HTERT RPE-1 (cell line): ENCODE results near the gene SFTPA2.
"Not testable (repeated sequence)": the region's sequence is repeated elsewhere in the genome, so short reads cannot be mapped to it uniquely, and the experiment has no call there.

Experiments
- in situ Hi-C: fragments of 300-500 bp; cut with MboI; formaldehyde crosslinking; loops from 4 replicates; pipeline ENCODE4 v1.14.3; 2020; ENCODE audit warnings: low sequenced_read_pairs

Gene SFTPA2

DNA sequence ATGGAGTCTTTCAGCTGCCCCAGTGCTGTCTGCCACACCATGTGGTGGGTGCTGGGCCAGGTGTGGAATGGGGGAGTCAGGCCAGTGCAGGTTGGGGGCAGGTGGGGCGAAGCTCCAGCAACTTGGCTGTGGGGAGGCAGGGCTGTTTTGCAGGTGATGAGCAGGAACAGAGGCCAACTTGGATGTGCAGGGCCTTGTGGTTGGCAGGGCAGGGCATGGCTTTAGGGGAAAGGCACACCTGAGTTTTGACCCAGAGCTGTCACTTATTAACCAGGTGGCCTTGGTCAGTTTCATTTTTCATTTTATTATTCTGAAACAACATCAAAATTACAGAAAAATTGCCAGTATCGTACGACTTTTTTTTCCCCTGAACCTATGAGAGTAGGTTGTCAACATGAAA is 1.1 kb upstream of the SFTPA2 start:
- in situ Hi-C loops: no loop called here

DNA sequence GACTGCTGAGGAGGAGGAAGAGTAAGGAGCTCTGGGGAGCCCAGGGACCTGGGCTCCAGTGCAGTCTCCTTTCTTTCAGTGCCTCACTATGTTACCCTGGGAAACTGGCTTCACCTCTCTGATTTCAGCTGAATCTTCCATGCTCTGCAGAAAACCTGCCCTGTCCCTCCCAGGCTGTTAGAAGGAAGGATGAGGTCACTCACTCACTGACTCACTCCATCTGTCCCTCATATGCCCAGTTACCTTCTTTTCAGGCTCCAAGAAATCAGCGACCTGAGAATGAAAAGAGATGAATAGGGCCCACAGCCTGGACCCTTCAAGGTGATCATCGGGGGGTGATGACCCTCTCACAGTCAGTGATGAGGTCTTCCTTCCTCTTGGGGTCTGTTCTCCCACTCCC is 481 bp downstream of the SFTPA2 start:
- in situ Hi-C loops: no loop called here

DNA sequence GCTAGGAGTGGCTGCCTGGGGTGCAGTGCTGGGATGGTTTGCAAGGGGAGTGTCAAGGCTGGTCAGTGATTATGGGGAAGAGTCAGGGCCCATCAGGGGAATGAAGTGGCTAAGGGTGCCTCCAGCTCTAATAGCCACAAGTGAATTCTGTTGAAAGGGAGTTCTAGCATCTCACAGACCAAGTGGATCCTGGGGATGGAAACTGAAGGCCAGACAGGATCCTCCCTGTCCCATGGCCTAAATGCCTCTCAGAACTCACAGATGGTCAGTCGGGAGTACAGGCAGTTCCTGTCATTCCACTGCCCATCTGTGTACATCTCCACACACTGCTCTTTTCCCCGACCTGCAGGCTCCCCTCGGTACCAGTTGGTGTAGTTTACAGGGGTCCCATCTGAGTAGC is 3.2 kb downstream of the SFTPA2 start:
- in situ Hi-C loops: not testable (repeated sequence)

DNA sequence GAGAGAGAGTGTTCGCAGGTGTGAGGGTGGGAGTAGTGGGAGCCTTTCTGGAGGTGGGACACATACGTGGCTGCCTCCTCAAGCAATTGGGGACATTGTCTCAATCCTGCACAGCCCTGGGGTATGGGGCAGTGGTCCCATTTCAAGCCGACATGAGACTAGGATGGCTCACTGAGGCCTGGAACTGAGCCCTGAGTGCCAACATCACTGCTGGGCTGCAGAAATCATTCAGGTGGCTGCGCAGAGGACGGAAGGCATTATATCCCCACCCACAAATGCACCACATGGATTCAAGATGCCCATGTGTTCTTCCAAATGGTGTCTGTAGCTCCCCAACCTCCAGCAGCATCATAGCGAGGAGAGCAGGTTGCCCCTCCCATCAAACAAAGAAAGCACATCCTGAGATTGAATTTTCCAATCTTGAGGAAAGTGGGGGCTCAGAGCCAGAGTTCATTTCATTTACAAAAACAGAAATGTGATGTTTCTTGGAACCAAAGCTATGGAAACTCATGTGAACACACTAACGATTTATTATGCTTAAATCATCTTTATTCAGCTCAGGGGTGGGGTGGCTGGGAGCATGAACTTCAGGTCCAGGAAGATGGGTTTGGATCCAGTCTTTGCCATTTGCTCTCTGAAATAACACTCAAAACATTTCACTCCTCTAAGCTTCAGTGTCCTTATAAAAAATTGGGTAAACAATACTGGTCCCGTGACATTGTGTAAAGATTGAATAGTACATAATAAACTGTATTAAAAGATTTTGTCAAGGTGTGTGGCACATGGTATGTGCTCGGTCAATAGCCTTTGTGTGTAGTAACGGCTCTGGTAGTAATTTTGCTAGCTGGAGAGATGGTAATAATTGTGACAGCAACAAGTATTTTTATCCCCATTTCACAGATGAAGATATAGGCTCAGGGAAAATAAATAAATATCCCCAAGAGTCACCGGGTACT is 4.6 kb downstream of the SFTPA2 start:
- in situ Hi-C loops: no loop called here

DNA sequence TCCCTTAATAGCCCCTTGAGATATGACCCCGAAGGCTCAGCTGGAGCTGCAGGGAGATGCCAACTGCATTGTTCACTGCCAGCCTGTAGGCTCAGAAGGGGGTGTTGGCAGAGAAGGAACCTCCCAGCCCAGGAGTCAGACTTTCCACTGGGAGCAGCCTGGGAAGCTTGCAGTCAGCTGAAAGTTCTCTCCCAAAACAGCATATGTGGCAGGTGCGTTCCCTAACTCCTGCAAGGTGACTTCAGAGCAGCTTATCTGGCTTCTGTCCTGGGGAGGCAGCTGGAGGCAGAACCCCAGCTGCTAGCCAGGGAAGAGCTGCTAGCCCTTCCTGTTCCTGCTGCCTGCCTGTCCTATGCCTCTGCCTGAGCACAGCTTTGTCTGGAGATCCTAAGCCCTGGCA is 8.1 kb downstream of the SFTPA2 start:
- in situ Hi-C loops: no loop called here

DNA sequence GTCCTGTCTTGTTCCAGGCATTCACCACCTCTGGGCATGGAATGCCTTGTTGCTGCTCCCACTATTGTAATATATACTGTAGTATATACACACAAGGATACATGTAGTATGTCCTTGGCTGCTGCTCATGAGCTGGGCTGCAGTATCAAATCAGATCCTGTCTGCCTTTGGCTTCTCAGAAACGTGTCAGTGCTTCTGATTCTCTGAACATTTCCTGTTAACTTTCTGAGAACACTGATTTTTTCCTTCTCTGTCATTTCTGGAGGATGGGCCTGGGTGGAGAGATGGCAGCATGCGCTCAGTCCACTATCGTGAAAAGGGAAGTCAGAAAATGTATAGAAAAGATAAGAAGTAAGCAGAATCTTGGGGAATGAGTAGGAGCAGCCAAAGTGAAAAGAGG is 12.2 kb downstream of the SFTPA2 start:
- in situ Hi-C loops: no loop called here

DNA sequence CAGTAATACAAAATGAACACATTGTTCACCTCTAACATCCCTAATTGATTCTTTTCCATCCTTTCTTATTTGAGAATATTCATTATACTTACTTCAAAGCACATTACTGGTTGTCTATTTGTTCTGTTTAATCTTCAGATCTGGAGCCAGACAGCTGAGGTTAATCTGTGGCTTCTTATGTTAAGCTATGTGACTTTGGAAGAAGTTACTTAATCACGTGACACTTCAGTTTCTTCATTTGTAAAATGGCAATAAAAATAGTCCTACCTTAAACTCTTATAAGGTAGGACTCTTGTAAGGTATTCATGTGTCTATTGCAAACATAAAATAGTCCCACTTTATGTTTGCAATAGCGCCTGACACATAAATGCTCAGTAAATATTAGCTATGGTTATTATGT is 13.1 kb downstream of the SFTPA2 start:
- in situ Hi-C loops: not testable (repeated sequence)

DNA sequence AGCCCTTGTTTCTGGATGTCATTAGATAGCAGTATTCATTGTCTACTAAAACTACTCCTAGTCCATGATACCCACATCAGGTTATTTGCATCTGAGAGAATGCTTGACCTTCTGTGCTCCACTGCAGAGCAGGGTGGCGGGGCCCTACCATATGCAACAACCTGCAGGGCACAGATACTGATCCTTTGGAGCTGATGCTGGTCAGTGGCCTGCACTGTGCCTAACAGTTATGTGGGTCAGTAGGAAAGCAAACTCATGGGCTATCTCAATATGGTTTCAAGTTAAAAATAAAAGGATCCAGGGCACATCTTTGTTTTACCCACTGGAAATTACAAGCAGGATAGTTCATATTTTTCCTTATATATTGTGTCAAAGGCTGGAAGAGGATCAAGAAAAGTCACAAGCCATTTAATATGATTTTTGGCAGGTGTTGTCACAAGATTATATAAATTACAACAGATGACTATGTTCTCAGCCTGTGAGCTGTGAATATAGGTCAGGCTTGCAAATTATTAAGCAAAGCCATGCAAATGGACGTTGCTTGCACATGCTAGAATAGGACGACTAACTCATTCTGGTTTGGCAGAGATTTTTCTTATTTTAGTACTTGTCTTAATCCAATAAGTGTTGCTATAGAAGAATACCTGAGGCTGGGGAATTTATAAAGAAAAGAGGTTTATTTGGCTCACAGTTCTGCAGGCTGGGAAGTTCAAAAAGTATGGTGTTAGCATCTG is 15.1 kb downstream of the SFTPA2 start:
- in situ Hi-C loops: not testable (repeated sequence)

DNA sequence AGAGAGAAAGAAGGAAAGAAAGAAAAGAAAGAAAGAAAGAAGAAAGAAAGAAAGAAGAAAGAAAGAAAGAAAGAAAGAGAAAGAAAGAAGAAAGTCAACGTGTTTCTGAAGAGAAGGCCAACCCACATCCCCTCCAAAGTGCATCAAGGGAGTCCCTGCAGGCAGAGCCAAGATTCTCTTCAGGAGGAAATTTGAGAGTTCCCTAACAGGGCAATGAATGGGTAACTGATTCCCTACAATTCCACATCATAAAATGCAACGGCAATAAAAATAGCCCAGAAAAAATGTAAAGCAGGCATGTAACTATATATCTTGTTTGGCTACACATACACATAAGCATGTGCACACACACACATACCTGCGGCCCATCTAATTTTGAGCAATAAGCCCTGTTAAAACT is 15.8 kb downstream of the SFTPA2 start:
- in situ Hi-C loops: not testable (repeated sequence)

DNA sequence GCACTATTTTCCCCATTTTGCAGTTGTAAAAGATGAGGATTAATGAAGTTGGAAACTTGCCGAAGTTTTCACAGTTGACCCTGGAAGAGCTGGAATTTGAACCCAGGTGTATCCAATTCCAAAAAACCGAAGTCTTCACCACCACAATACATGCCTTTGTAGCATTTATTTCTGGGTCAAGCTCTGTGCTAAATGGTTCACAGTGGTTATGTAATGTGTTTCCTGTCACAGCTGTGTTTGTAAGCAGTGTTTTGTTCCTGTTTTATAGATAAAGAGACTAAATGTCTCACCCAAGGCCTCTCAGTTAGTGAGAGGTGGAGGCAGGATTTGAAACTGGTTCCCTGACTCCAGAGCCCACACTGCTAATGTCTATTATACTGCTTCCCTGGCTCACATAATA is 17.6 kb downstream of the SFTPA2 start:
- in situ Hi-C loops: no loop called here

DNA sequence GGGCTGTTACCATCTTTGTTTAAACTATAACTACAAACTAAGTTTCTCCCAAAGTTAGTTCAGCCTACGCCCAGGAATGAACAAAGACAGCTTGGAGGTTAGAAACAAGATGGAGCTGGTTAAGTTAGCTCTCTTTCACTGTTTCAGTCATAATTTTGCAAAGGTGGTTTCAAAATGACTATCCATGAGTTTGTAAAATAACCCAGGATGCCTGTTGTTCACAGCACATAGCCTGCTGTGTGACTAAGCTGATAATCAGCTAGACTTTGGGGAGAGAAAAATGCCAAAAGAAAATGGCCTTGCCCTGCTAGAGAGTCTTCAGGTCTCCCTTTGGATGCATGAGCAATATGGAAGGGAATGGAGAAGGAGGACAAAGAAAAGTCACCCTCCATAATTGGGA is 19.3 kb downstream of the SFTPA2 start:
- in situ Hi-C loops: not testable (repeated sequence)

DNA sequence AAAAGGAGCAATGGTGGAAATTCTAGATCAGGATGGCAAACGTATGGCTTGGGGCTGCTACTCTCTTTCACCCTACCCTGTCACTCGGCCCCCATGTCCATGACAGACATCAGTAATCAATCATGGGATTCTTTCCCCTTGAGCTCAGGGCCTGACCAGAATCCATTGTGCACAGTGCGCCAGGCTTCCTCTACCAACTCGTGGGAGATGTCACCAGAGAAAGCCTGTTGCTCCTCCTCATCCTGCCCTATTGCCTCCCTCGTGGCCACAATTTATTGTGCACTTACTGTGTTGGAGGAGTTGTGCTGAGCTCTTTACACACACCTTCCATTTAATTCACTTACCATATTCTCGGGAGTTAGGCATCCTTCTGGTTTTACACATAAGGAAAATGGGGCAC is 21.9 kb downstream of the SFTPA2 start:
- in situ Hi-C loops: not testable (repeated sequence)

DNA sequence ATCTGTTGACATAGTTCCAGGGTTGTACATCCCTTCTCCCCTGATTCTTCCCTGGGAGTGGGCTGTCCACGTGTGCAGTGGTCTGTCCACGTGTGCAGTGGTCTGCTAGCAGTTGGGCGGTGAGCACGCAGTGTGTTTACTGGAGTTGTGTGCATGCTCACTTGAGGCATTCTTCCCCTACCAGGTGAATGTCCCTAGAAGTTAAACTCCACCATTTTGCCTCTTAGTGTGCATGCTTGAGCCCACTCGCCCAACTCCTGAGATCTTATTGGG is 26.4 kb downstream of the SFTPA2 start:
- in situ Hi-C loops: not testable (repeated sequence)

DNA sequence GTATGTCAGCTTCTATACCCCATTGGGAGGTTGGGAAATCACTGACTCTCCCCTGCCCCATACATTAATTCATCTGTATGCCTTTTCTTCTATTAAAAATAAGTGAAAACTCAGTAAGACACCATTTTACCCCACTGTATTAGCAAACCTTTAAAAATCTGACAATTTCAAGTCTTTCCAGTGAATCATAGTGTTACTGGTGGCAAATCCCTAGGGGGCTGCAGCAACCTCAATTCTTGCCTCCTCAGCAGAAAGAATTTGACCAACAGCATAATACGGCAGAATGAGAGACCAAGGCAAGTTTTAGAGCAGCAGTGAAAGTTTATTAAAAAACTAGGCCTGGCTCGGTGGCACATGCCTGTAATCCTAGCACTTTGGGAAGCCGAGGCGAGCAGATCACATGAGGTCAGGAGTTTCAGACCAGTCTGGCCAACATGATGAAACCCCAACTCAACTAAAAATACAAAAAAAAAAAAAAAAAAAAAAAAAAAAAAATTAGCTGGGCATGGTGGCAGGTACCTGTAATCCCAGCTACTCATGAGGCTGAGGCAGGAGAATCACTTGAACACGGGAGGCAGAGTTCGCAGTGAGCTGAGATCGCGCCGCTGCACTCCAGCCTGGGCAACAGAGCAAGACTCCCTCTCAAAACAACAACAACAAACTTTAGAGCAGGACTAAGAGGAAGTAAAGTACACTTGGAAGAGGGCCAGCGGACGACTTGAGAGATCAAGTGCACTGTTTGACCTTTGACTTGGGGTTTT is 26.9 kb downstream of the SFTPA2 start:
- in situ Hi-C loops: not testable (repeated sequence)

DNA sequence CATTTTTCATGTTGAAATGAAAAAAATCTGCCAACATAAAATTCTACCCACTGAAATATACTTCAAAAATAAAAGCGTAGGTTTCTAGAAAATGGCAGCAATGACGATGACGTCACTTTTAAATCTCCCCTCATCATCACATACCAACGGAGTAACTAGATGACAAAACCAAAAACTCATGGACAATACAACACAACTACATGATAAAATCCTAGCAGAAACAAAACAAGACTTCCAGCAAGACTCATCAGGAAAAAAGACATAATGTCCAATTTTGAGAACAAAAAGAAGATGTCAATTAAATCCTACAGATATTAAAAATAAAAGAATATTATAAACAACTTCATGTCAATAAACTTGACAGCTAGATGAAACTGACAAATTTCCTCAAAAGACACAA is 31.9 kb downstream of the SFTPA2 start:
- in situ Hi-C loops: not testable (repeated sequence)

DNA sequence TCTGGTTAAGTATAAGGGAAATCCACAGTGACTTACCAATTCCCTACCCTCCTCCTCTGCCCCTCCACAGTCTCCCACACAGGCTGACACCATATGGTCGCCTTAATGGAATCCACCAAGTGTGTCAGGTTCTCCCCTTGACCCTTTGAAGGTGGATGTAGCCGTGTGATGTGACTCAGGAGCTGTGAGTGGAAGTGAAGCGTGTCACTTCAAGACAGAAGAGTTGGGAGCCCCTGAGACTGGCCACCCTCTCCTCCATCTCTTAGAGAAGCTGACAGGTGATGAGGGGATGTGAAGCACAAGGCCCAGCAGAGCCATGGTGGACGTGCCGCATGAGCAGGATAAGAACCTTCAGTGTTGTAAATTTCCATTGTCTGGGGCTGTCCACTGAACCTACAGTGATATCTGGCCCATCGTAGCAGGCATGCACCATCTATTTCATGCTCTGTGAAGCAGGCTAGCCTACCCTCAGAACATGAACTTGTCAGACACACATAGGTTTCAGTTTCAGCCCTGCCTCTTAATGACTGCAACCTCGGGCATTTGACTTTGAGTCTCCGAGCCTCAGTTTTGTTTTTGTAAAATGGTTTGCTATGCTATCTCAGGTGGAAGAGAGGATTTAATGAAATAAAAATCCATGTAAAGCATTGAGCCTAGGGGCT is 35.0 kb downstream of the SFTPA2 start:
- in situ Hi-C loops: not testable (repeated sequence)

DNA sequence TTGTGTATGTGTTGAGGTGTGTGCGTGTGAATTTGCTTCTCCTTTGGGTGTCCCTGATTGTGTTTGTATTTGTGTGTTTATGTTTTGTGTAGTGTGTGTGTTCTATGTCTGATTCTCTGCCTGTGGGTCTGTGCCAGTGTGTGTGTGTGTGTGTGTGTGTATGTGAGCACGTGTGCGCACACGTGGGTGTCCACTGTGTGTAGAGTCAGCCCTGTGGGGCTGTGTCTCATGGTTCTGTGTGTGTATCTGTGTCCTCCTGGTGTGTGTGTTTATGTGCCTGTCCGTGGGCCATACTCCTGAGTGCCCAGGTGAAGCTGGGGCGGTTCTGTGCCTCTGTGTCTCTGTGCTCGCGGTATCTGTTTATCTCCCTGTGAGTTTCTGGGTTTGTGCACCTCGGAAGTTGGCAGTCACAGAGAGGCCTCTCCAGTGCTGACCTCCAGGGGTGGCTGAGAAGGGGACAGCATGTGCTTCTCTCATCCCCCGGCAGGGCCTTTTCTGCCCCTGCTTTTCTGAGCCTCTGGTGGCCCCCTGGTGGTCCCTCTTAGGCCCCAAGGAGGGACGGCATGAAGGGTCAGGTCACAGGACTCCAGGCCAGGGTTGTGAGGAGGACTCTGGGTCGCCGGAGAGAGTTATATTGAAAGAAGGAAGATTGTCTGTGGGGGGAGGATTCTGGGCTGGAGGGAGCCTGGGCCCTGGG is 36.9 kb downstream of the SFTPA2 start:
- in situ Hi-C loops: not testable (repeated sequence)

DNA sequence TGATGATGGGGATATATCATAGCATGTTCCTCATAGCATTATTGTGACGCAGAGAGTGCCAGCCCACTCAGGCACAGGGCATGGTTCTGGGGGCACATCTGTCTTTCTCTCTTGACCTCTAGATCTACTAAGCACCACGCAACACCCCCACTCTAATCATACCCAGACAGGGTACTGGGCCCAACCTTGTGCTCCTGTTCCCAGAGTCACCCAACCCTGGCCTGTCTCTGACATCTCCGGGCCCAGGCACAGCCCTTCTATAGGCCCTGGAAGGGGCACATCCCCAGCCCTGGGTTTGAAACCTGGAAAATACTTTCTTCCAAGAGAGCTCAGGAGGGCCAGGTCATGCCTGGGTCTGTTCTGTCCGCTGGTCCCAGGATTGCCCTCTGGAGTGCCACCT is 37.7 kb downstream of the SFTPA2 start:
- in situ Hi-C loops: not testable (repeated sequence)

DNA sequence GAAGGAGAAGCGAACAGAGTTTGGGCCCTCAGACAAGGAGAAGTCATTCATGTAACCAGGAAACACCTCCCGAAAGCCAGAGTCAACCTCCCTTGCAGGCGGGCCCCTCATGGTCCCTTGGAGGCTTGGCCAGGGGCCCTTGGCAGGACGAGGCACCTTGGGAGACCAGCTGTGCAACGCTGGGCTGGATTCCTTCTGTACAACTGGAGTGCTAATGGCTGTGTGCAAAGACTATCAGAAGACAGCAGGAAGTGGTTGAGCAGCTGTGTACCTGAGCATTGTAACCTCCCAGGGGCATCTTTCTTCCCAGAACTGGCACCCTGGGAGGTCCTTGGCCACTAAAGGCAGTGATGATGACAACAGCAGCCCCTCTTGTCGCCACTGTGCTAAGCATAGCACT is 38.5 kb downstream of the SFTPA2 start:
- in situ Hi-C loops: not testable (repeated sequence)

DNA sequence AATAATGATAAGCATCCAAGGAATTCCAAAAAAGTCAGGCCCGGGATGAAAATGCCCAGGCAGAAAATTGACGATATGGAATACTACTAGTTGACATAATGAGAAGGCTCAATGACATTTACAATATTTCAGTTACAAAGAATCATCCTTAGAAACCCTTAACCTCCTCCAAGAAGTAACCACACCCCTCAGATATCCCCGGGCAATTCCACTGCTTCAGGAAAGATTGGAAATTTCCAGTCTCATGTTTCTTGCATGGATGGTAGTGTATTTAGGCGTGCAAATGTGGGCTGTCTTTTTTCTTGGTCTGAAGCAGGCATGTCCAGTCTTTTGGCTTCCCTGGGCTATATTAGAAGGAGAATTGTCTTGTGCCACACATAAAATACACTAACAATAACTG is 42.6 kb downstream of the SFTPA2 start:
- in situ Hi-C loops: not testable (repeated sequence)
